HepG2 (cell line): ENCODE results near the gene SNRNP200. TPM values are rescaled to one million over a fixed set of nuclear protein-coding genes. Genes with fewer than 3 reads are reported as not detected.

Experiments
- ATAC-seq: fragments of 200-7000 bp; cut with Tn5 transposase; 3 replicates; pipeline ENCODE4 v1.9.1; 2020; ENCODE audit warnings: mild to moderate bottlenecking, moderate library complexity
- BruUV-seq: library from RNA; stranded (reverse); fragments of 400-500 nt; replicated peaks from 2 replicates; lab custom pipeline; 2021; lab: Mats Ljungman, UMichigan
- CTCF ChIA-PET: fragments of 300-600 bp; formaldehyde crosslinking; extraction: SDS; loops from one replicate; lab custom pipeline; 2021; ENCODE audit warnings: low total read pairs, inconsistent platforms, low intra/inter-chr PET ratio; lab: Yijun Ruan, JAX
- POLR2A ChIA-PET: fragments of 350-600 bp; sonication (Branson Sonifier 250); formaldehyde crosslinking; loops from one replicate; lab custom pipeline; 2020; ENCODE audit warnings: antibody characterized with exemption, inconsistent platforms; lab: Yijun Ruan, JAX
- DNase-seq: peaks from one replicate; pipeline ENCODE4 v3.0.0-alpha.2; 2015; ENCODE audit warnings: low spot score
- FAIRE-seq: peaks from 3 replicates; lab custom pipeline; 2011; peaks lifted over from hg19 to GRCh38; lab: Jason Lieb, UNC
- H2AFZ ChIP-seq: one replicate; pipeline ENCODE4 v1.6.1; 2011; ENCODE audit warnings: low read length, inconsistent platforms
- H3K27ac ChIP-seq: fragments of 300-600 bp; 3 replicates; pipeline ENCODE4 v1.8.0; 2011; ENCODE audit warnings: mixed run types, mild to moderate bottlenecking, mixed read lengths, low read length, inconsistent platforms; ENCODE audit not compliant: insufficient read depth; ENCODE audit errors: extremely low read length
- H3K27me3 ChIP-seq, 2 experiments: fragments of 200-600 bp in 1 of 2; 2 replicates in 1 of 2; 3 replicates in 1 of 2; pipeline versions ENCODE4 v1.6.0 to v1.8.0; 2011; ENCODE audit warnings: low read length in 2 of 2, mild to moderate bottlenecking in 2 of 2, moderate library complexity in 2 of 2, inconsistent platforms in 1 of 2; ENCODE audit not compliant: insufficient read depth in 2 of 2, control insufficient read depth in 1 of 2
- H3K36me3 ChIP-seq, 2 experiments: fragments of 200-600 bp in 1 of 2; replicated peaks in 1 of 2; 2 replicates in 1 of 2; 3 replicates in 1 of 2; pipeline versions ENCODE4 v1.5.1 to v1.8.0; 2011; ENCODE audit warnings: low read length in 2 of 2, inconsistent platforms in 1 of 2; ENCODE audit not compliant: insufficient read depth in 2 of 2, control insufficient read depth in 1 of 2
- H3K4me1 ChIP-seq: 2 replicates; pipeline ENCODE4 v1.5.1; 2012; ENCODE audit warnings: low read length, inconsistent platforms; ENCODE audit not compliant: insufficient read depth
- H3K4me2 ChIP-seq: 2 replicates; pipeline ENCODE4 v1.6.0; 2011; ENCODE audit warnings: low read depth, low read length, inconsistent platforms
- H3K4me3 ChIP-seq, 3 experiments: fragments of 200-600 bp in 1 of 3; sonication (generic), shearing (Covaris generic) in 1 of 3; replicated peaks in 1 of 3; 2 replicates each; pipeline ENCODE4 v1.5.1; 2011 to 2016; ENCODE audit warnings: low read length in 3 of 3, inconsistent platforms in 2 of 3, low read depth in 2 of 3, mild to moderate bottlenecking in 2 of 3, control low read depth in 1 of 3, mixed read lengths in 1 of 3; ENCODE audit not compliant: insufficient read depth in 1 of 3
- H3K79me2 ChIP-seq: one replicate; pipeline ENCODE4 v1.6.1; 2011; ENCODE audit warnings: low read length, inconsistent platforms; ENCODE audit not compliant: insufficient read depth
- H3K9ac ChIP-seq: 2 replicates; pipeline ENCODE4 v1.6.0; 2011; ENCODE audit warnings: mild to moderate bottlenecking, low read depth, low read length, inconsistent platforms; ENCODE audit not compliant: insufficient read depth
- H3K9me3 ChIP-seq: 2 replicates; pipeline ENCODE4 v1.5.1; 2012; ENCODE audit warnings: mild to moderate bottlenecking, low read length
- H4K20me1 ChIP-seq: 2 replicates; pipeline ENCODE4 v1.6.0; 2011; ENCODE audit warnings: inconsistent platforms, mild to moderate bottlenecking, low read length, moderate library complexity; ENCODE audit not compliant: insufficient read depth
- CHD2 ChIP-seq: IDR thresholded peaks from 2 replicates; pipeline ENCODE4 v1.6.1; 2011; ENCODE audit warnings: low read depth, low read length, improper control_type of control experiment
- MEIS1 ChIP-seq: sonication (generic); formaldehyde crosslinking; IDR thresholded peaks from 2 replicates; pipeline ENCODE4 v1.9.0; 2021; ENCODE audit warnings: mild to moderate bottlenecking, missing genetic modification reagents, moderate library complexity, borderline replicate concordance
- SNRNP70 ChIP-seq: fragments of 200-400 bp; formaldehyde crosslinking; IDR thresholded peaks from 2 replicates; pipeline ENCODE4 v1.6.1; 2017; ENCODE audit warnings: mild to moderate bottlenecking, low read depth, low read length, moderate library complexity
- SOX13 ChIP-seq, 3 experiments: fragments of 450-650 bp in 1 of 3; sonication (generic) in 1 of 3; formaldehyde crosslinking in 1 of 3; IDR thresholded peaks in 2 of 3; conservative IDR thresholded peaks in 1 of 3; 2 replicates each; pipeline versions ENCODE4 v1.5.0 to v1.6.1; 2016 to 2020; ENCODE audit warnings: antibody characterized with exemption in 1 of 3, mild to moderate bottlenecking in 1 of 3, missing compliant biosample characterization in 1 of 3, missing genetic modification reagents in 1 of 3, moderate library complexity in 1 of 3
- SP140L ChIP-seq: sonication (generic); formaldehyde crosslinking; IDR thresholded peaks from 2 replicates; pipeline ENCODE4 v1.4.0; 2020; ENCODE audit warnings: missing genetic modification reagents, borderline replicate concordance
- ZNF44 ChIP-seq: sonication (generic); formaldehyde crosslinking; IDR thresholded peaks from 2 replicates; pipeline ENCODE4 v1.5.1; 2020; ENCODE audit warnings: mild to moderate bottlenecking, missing genetic modification reagents
- WGBS: methylation state at CpG from one replicate; pipeline ENCODE4 v1.1.6; 2017; ENCODE audit warnings: low lambda C conversion rate; 5-methylcytosine and 5-hydroxymethylcytosine counted together
- in situ Hi-C: cut with HindIII; loops from 2 replicates; pipeline ENCODE4 v1.10.0; 2017; ENCODE audit warnings: low pct_unique_long_range_greater_than_20kb; ENCODE audit not compliant: extremely low pct_ligation_motif_present
- intact Hi-C: fragments of 100-400 bp; cut with micrococcal nuclease; formaldehyde crosslinking; loops from one replicate; pipeline ENCODE4 v1.10.0; 2022; ENCODE audit not compliant: unreplicated experiment
- polyA plus RNA-seq, 8 experiments: library from polyadenylated mRNA; depleted of rRNA in 3 of 8; stranded (reverse) in 7 of 8; unstranded in 1 of 8; fragments of >200 nt; fragmentation: Illumina TruSeq in 4 of 8; extraction: Trizol in 4 of 8; gene quantifications; 2 replicates each; pipeline versions ENCODE4 v1.2.1 to v1.2.3, GENCODE V29; 2011 to 2016; ENCODE audit warnings: low read depth in 4 of 8, missing spikeins in 1 of 8, mixed read lengths in 1 of 8; ENCODE audit not compliant: insufficient read depth in 1 of 8
- total RNA-seq, 5 experiments: library from RNA; depleted of rRNA; stranded (reverse); fragments of >200 nt; fragmentation: Illumina TruSeq; extraction: Trizol; gene quantifications; 2 replicates each; pipeline ENCODE4 v1.2.3, GENCODE V29; 2016; ENCODE audit warnings: low read depth in 1 of 5
- TF ChIP-seq, protein P1 (sequence below): sonication (generic); formaldehyde crosslinking; IDR thresholded peaks from 2 replicates; pipeline ENCODE4 v1.4.0; 2020; ENCODE audit warnings: mild to moderate bottlenecking, missing genetic modification reagents
- TF ChIP-seq, protein P2 (sequence below): sonication (generic); formaldehyde crosslinking; IDR thresholded peaks from 2 replicates; pipeline ENCODE4 v1.8.0; 2022; ENCODE audit warnings: missing genetic modification reagents, mild to moderate bottlenecking, inconsistent platforms, borderline replicate concordance

The SNRNP200 gene
- total and polyA plus RNA-seq, 2 of the 13 experiments (the other 11 are each of a cell fraction or from before 2014, with no cell fraction given): 99.0 to 232 TPM

DNA sequence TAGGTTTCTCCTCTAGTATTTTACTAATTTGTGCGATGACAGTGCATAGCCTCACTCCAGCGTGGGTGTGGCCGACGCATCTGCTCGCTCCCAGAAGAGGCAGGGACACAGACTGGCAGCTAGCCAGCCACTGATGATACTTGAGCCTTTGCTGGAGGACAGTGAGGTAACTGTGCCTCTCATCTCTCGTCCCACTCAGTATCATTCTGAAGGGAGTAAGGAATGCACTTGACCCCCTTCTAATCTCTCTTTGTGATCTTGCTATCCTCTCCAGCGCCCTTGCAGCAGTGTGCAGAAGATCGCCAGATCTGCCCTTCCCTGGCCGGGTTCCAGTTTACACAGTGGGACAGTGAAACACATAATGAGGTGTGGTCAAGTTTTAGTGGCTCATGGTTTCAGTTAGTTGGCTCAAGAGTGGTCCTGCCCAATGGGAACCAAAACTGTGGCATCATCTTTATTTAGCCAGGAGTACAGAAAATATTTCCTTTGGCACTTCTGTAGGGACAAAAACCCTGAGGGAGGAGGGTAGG is 47.8 kb upstream of the SNRNP200 start:
- no peak overlapping the region for H3K9ac ChIP-seq
- no peak for ATAC-seq
- H3K27ac ChIP-seq: no peak overlapping the region
- no peak overlapping the region for H3K4me3 ChIP-seq
- no peak overlapping the region for H3K4me2 ChIP-seq
- in situ Hi-C loops: no loop called here
- peaks cover 39 to 82% of the 10 kb centered on the region in 2 experiments for H3K36me3 ChIP-seq
- no peak overlapping the region for H2AFZ ChIP-seq
- H4K20me1 ChIP-seq: no peaks in the 10 kb centered on the region
- intact Hi-C loops: no loop called here
- no peaks in the 10 kb centered on the region for H3K9me3 ChIP-seq
- DNase-seq: no peak
- POLR2A ChIA-PET: no interaction called here
- TF ChIP-seq CHD2: no peak
- TF ChIP-seq SP140L: no peak
- no peak for TF ChIP-seq MEIS1 (CRISPR knock-in tag)
- no peak for TF ChIP-seq ZNF44 (CRISPR knock-in tag)
- TF ChIP-seq, protein P1, sequence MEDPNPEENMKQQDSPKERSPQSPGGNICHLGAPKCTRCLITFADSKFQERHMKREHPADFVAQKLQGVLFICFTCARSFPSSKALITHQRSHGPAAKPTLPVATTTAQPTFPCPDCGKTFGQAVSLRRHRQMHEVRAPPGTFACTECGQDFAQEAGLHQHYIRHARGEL: no peak
- TF ChIP-seq SNRNP70: no peak
- TF ChIP-seq SOX13 (IDR thresholded peaks at IDR 0.05): no peak
- TF ChIP-seq SOX13 (CRISPR knock-in tag; conservative IDR thresholded peaks at IDR 0.05 in 1 of 2, IDR thresholded peaks at IDR 0.05 in 1 of 2): no peak
- TF ChIP-seq, protein P2, sequence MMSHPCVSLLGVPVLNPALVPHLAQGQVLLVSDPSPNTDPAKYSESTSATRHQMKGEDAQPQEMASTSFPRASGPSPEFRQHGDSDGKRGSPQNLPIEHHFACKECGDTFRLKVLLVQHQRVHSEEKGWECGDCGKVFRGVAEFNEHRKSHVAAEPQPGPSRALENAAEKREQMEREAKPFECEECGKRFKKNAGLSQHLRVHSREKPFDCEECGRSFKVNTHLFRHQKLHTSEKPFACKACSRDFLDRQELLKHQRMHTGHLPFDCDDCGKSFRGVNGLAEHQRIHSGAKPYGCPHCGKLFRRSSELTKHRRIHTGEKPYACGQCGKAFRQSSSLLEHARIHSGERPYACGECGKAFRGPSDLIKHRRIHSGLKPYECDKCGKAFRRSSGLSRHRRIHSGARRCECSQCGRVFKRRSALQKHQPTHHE (CRISPR knock-in tag): no peak
- H3K27me3 ChIP-seq: no peaks in the 10 kb centered on the region
- BruUV-seq: no TSS peak
- FAIRE-seq: no peak
- no peaks in the 10 kb centered on the region for H3K79me2 ChIP-seq
- WGBS: 95% methylated on average over 9 of the region's 9 CpGs
- no peaks in the 10 kb centered on the region for H3K4me1 ChIP-seq
- CTCF ChIA-PET: no interaction called here
